Endothelial cell of umbilical vein (primary cell): ENCODE results near the gene SPON1. TPM values are rescaled to one million over a fixed set of nuclear protein-coding genes. Genes with fewer than 3 reads are reported as not detected.

Experiments
- BruUV-seq: library from RNA; stranded (reverse); fragments of 400-500 nt; replicated peaks from 2 replicates; lab custom pipeline; 2021; lab: Mats Ljungman, UMichigan
- CTCF ChIA-PET: fragments of 300-600, 350-600 bp; sonication (Branson Sonifier 250); formaldehyde crosslinking; loops from one replicate; lab custom pipeline; 2021; ENCODE audit warnings: antibody characterized with exemption, inconsistent platforms; lab: Charles Lee
- POLR2A ChIA-PET: fragments of 300-600, 350-600 bp; sonication (Branson Sonifier 250); formaldehyde crosslinking; loops from one replicate; lab custom pipeline; 2021; ENCODE audit warnings: antibody characterized with exemption, inconsistent platforms; lab: Charles Lee
- DNase-seq: peaks from one replicate; pipeline ENCODE4 v3.0.0-alpha.2; 2011; ENCODE audit warnings: low read depth, low spot score
- FAIRE-seq: peaks from 2 replicates; lab custom pipeline; 2011; peaks lifted over from hg19 to GRCh38; lab: Jason Lieb, UNC
- H2AFZ ChIP-seq: 2 replicates; pipeline ENCODE4 v1.6.0; 2012; ENCODE audit warnings: low read depth, low read length, control low read depth, inconsistent platforms
- H3K27ac ChIP-seq: 2 replicates; pipeline ENCODE4 v1.5.1; 2011; ENCODE audit warnings: low read depth, mild to moderate bottlenecking, control low read depth, low read length, moderate library complexity; ENCODE audit not compliant: insufficient read depth
- H3K27me3 ChIP-seq, 2 experiments: 2 replicates each; pipeline versions ENCODE4 v1.6.0 to v1.6.1; 2011; ENCODE audit warnings: low read length in 2 of 2, mixed read lengths in 1 of 2; ENCODE audit not compliant: control insufficient read depth in 2 of 2, insufficient read depth in 2 of 2
- H3K36me3 ChIP-seq, 2 experiments: 2 replicates in 1 of 2; 3 replicates in 1 of 2; pipeline ENCODE4 v1.5.1; 2011; ENCODE audit warnings: low read length in 2 of 2, mild to moderate bottlenecking in 1 of 2, moderate library complexity in 1 of 2; ENCODE audit not compliant: control insufficient read depth in 2 of 2, insufficient read depth in 2 of 2; ENCODE audit errors: extremely low read depth in 1 of 2
- H3K4me1 ChIP-seq: 3 replicates; pipeline ENCODE4 v1.5.1; 2011; ENCODE audit warnings: mild to moderate bottlenecking, low read length; ENCODE audit not compliant: control insufficient read depth, insufficient read depth; ENCODE audit errors: extremely low read depth
- H3K4me2 ChIP-seq: 2 replicates; pipeline ENCODE4 v1.6.1; 2011; ENCODE audit warnings: low read length, control low read depth, mixed read lengths; ENCODE audit not compliant: insufficient read depth
- H3K4me3 ChIP-seq, 3 experiments: fragments of 200-600 bp in 1 of 3; sonication (generic), shearing (Covaris generic) in 1 of 3; replicated peaks in 1 of 3; 2 replicates each; pipeline ENCODE4 v1.5.1; 2011 to 2016; ENCODE audit warnings: control low read depth in 3 of 3, low read length in 3 of 3, mild to moderate bottlenecking in 2 of 3, inconsistent platforms in 1 of 3, low read depth in 1 of 3, moderate library complexity in 1 of 3; ENCODE audit not compliant: insufficient read depth in 1 of 3
- H3K79me2 ChIP-seq: 2 replicates; pipeline ENCODE4 v1.6.0; 2012; ENCODE audit warnings: low read length, inconsistent platforms; ENCODE audit not compliant: control insufficient read depth, insufficient read depth
- H3K9ac ChIP-seq: replicated peaks from 2 replicates; pipeline ENCODE3; 2011; ENCODE audit warnings: low read length, control low read depth; ENCODE audit not compliant: insufficient read depth; ENCODE audit errors: extremely low read depth
- H3K9me1 ChIP-seq: replicated peaks from 3 replicates; pipeline ENCODE4 v1.6.0; 2011; ENCODE audit warnings: mild to moderate bottlenecking, low read length; ENCODE audit not compliant: control insufficient read depth, insufficient read depth; ENCODE audit errors: extremely low read depth
- H3K9me3 ChIP-seq: replicated peaks from 2 replicates; pipeline ENCODE4 v1.5.1; 2012; ENCODE audit warnings: low read length, inconsistent platforms; ENCODE audit not compliant: control insufficient read depth, insufficient read depth
- H4K20me1 ChIP-seq: replicated peaks from 2 replicates; pipeline ENCODE3; 2011; ENCODE audit warnings: mild to moderate bottlenecking, low read length; ENCODE audit not compliant: control insufficient read depth, insufficient read depth; ENCODE audit errors: extremely low read depth
- EZH2 ChIP-seq: IDR thresholded peaks from 2 replicates; pipeline ENCODE4 v1.6.1; 2012; ENCODE audit warnings: borderline replicate concordance, low read depth, mild to moderate bottlenecking, moderate library complexity, low read length, inconsistent platforms; ENCODE audit not compliant: severe bottlenecking
- FOS ChIP-seq: IDR thresholded peaks from 2 replicates; pipeline ENCODE4 v1.6.1; 2011; ENCODE audit warnings: mild to moderate bottlenecking, low read length, moderate library complexity, borderline replicate concordance; ENCODE audit not compliant: insufficient read depth
- GATA2 ChIP-seq: IDR thresholded peaks from 2 replicates; pipeline ENCODE4 v1.7.0; 2011; ENCODE audit warnings: low read depth, mild to moderate bottlenecking, moderate library complexity, mixed read lengths, low read length; ENCODE audit not compliant: insufficient read length, insufficient read depth
- JUN ChIP-seq: IDR thresholded peaks from 2 replicates; pipeline ENCODE4 v1.6.1; 2011; ENCODE audit warnings: borderline replicate concordance, low read depth; ENCODE audit not compliant: insufficient read length, insufficient read depth
- MAX ChIP-seq: IDR thresholded peaks from 2 replicates; pipeline ENCODE4 v1.6.1; 2011; ENCODE audit not compliant: insufficient read depth, insufficient read length
- MYC ChIP-seq: IDR thresholded peaks from one replicate; pipeline ENCODE4 v1.6.1; 2011; ENCODE audit warnings: mild to moderate bottlenecking, low read depth, low read length
- POLR2A ChIP-seq: IDR thresholded peaks from 2 replicates; pipeline ENCODE4 v1.6.1; 2012; ENCODE audit warnings: low read depth, mild to moderate bottlenecking, control low read depth, low read length
- POLR2AphosphoS5 ChIP-seq: IDR thresholded peaks from 2 replicates; pipeline ENCODE4 v1.6.1; 2012; ENCODE audit warnings: low read depth, mild to moderate bottlenecking, control low read depth, low read length, moderate library complexity; ENCODE audit not compliant: insufficient read depth
- dilution Hi-C: fragments of 300-500 bp; cut with MboI; formaldehyde crosslinking; loops from one replicate; pipeline ENCODE4 v1.15.0; 2019; ENCODE audit warnings: low sequenced_read_pairs; ENCODE audit not compliant: extremely low pct_ligation_motif_present
- intact Hi-C: fragments of 100-400 bp; cut with micrococcal nuclease; formaldehyde crosslinking; loops from one replicate; pipeline ENCODE4 v1.10.0; 2022
- polyA plus RNA-seq, 4 experiments: library from polyadenylated mRNA; depleted of rRNA in 3 of 4; stranded (reverse) in 3 of 4; unstranded in 1 of 4; fragments of >200 nt; gene quantifications; 2 replicates each; pipeline versions ENCODE4 v1.2.1 to v1.2.3, GENCODE V29; 2011 to 2012; ENCODE audit warnings: missing spikeins in 1 of 4
- total RNA-seq: library from RNA; stranded (reverse); gene quantifications from 2 replicates; pipeline ENCODE4 v1.2.3, GENCODE V29; 2021
- TF ChIP-seq, protein P1 (sequence below), 2 donors: IDR thresholded peaks; 1 replicate in 1 of 2; 2 replicates in 1 of 2; pipeline ENCODE4 v1.5.1; 2011; ENCODE audit warnings: low read length in 2 of 2, mild to moderate bottlenecking in 2 of 2, moderate library complexity in 2 of 2, control low read depth in 1 of 2, inconsistent platforms in 1 of 2, low read depth in 1 of 2; ENCODE audit not compliant: insufficient read depth in 1 of 2; ENCODE audit errors: extremely low read depth in 1 of 2

Gene SPON1
- total and polyA plus RNA-seq, 2 donors (not counting 3 experiments of a cell fraction or from before 2014, with no cell fraction given) = 0.31 TPM; not detected in 1

DNA sequence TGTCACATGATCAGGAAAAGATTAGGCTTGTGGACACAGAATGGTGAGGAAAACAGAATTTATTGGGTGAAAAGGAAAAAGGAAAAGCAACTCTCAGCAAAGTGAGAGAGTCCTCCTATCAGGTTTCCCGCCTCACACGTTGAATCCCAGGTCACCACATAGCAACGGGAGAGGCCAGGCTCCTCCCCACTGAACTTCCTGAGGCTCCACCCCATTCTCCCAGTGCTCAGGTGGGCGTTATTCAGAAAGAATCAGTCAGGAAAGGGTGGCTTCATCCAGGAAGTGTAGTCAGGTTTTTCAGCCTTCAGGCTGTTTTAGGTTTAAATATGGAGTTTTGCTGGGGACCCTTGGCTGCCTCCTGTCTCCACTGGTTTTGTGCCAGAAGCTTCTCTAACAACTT lies 66.9 kb downstream of the SPON1 start:
- dilution Hi-C loops = no loop called here
- H2AFZ ChIP-seq = no peak overlapping the region
- no peak overlapping the region for H3K4me3 ChIP-seq
- H3K27me3 ChIP-seq = peaks cover 2 to 4% of the 10 kb centered on the region in 2 experiments
- H3K36me3 ChIP-seq = no peaks in the 10 kb centered on the region
- no peak for DNase-seq
- H3K79me2 ChIP-seq = no peaks in the 10 kb centered on the region
- no peak overlapping the region for H3K4me2 ChIP-seq
- POLR2A ChIA-PET = no interaction called here
- CTCF ChIA-PET = no interaction called here
- intact Hi-C loops = no loop called here
- no peaks in the 10 kb centered on the region for H3K9me1 ChIP-seq
- no peaks in the 10 kb centered on the region for H4K20me1 ChIP-seq
- no peaks in the 10 kb centered on the region for H3K9me3 ChIP-seq
- TF ChIP-seq MAX (no peak), POLR2AphosphoS5 (no peak), EZH2 (no peak), GATA2 (no peak), MYC (no peak), FOS (no peak), JUN (no peak), POLR2A (no peak)
- TF ChIP-seq, protein P1, sequence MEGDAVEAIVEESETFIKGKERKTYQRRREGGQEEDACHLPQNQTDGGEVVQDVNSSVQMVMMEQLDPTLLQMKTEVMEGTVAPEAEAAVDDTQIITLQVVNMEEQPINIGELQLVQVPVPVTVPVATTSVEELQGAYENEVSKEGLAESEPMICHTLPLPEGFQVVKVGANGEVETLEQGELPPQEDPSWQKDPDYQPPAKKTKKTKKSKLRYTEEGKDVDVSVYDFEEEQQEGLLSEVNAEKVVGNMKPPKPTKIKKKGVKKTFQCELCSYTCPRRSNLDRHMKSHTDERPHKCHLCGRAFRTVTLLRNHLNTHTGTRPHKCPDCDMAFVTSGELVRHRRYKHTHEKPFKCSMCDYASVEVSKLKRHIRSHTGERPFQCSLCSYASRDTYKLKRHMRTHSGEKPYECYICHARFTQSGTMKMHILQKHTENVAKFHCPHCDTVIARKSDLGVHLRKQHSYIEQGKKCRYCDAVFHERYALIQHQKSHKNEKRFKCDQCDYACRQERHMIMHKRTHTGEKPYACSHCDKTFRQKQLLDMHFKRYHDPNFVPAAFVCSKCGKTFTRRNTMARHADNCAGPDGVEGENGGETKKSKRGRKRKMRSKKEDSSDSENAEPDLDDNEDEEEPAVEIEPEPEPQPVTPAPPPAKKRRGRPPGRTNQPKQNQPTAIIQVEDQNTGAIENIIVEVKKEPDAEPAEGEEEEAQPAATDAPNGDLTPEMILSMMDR (IDR thresholded peaks at IDR 0.05; ENCODE audit: extremely low read depth in 1 of 2, insufficient read depth in 1 of 2, low read depth in 1 of 2, low read length in 2 of 2) = no peak
- H3K4me1 ChIP-seq = no peaks in the 10 kb centered on the region
- no peak overlapping the region for H3K9ac ChIP-seq
- no peak for FAIRE-seq
- BruUV-seq = no TSS peak
- H3K27ac ChIP-seq = no peak overlapping the region
